CD4-positive, alpha-beta T cell treated with Interleukin-15 for 4 hours (primary cell): ENCODE data around the gene ITPR3.

Experiments used
- DNase-seq: peaks from one replicate; pipeline ENCODE4 v3.0.0-alpha.2; 2020; ENCODE audit warnings: low spot score

ITPR3 gene

DNA sequence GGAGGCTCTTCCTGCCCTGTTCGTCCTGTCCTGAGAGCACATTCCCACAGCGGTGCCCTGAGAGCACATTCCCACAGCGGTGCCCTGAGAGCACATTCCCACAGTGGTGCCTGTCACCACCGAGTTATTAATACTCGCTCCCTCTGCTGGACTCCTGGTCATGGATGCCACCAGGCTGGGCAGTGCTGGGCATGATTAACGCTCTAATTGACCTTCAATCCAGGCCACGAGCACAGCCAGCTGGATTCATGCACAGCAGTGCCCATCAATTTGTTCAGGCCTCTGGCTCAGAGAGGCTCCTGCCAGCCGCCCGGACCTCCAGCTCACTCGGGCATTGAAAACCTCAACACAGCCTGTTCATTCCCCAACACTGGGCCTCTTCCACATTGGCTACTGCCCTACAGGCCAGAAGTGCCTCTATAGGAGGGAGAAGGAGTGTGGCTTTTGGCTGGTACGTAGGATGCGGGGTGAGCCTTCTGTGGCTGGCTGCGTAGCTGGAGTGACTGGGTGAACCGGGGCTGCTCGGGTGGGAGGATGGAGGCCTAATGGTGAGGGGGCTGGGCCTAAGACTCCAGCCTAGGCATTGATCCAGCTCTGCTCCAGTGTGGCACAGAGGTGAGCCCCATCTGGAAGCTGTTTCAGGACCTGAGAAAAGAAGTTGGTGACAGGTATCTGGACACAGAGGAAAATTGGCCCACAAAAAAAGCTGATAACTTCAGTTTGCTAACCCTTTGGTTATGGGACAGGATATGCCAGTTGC, 116.3 kb downstream of the ITPR3 start:
- DNase-seq: no peak

DNA sequence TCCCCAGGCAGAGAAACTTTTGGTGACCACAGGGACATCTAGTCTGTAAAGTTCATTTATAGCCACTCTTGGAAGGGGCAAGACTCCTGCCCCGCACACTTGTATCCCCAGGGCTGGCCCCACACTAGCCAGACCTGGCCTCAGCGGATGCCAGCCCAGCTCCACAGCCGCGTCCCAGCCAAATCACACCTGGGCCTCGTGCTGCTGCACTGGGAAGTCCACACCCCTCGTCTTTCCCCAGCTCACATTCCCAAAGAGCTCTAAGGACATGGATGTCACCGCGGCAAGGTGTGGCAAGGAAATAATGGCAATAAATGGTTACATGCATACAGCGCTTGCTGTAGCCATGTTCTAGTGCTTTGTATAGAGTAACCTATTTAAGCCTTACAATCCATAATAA, 117.0 kb downstream of the ITPR3 start:
- DNase-seq: no peak

DNA sequence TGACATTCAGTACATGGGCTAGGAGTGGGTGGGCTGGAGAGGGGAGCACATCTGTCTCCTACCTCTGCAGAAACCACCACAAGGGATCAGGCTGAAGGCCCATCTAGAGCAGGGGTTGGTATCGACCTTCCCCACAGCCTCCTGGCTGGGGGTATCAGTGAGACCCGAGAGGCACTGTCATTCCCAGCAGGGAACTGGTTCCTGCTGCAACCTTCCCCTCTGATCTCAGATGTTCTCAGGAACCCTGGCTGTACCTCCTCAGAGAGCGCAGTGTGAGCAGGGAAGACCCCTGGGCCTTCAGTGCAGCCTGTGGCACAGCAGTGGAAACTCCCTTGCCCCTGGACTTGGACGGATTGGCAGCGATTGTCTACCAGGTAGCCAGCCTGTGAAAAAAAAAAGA, 117.8 kb downstream of the ITPR3 start:
- DNase-seq: no peak

DNA sequence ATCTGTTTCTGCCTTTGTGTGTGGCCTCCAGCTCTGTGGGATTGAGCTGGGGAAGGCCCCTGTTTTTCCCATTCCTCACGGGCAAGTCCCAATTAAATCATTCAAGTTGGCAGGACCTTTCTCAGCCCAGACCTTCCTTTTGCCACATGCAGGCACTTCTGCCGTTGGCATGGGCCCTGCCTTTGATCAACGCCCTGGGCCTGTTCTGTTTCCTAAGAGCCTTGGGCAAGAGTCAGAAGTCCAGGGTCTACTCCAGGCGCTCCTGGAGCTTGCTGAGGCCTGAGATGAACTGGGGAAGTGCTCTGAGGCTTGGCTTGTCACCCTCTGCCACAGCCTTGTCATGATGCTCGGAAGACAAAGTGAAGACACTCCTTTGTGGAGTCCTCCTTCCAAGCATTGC, 118.4 kb downstream of the ITPR3 start:
- DNase-seq: no peak

DNA sequence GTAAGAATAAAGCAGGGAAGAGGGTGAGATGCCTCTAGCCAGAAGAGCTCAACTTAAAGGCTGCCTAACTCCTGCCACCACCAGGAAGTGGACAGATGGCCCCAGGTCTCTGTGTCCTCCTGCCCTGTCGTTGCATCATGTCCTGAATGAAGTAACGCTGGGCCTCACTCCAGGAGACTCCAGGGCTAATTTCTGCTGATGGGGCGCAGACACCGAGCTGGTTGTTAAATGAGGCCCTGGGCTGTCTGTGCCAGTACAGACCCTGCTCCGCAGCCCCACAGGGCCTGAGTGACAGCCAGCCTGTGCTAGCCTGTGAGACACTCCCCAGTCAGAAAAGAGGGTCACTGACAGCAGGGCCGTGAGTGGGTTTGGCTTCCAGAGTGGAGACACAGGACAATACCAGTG, 119.1 kb downstream of the ITPR3 start:
- DNase-seq: no peak

DNA sequence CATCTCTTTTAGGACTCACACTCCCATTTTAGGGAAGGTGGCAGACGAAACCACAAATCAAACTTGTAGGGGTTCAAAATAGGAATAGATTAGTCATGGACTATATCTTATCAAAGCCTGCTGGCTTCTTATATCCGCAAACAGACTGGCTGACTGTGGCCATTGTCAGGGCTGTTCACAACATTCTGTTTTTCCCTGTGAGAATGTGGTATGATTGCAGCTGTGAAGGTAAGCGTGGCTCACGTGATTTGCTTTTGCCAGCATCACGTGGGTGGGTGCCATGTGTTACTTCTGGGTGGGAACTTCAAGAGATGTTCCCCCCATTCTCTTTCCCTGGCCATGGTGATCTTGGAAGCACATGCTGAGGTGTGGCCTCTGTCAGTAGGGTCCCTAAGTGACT, 119.7 kb downstream of the ITPR3 start:
- DNase-seq: no peak

DNA sequence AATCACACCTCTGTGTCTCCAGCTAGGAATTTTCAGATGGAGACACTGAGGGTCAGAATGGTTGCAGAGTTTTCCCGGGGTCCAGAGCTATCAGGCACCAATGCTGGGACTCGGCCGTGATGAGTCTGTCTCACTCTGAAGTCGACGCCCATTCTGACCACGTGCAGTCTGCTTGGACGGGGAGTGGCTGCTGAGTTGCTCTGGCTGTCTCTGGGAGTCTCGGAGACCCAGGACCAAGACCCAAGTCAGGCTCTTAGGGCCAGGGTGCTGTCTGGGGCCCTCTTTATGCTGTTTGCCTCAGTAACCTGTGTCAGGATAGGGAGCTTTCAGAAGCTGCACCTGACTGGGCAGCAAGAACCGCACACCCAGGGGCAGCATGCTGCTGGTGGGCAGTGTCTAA, 121.0 kb downstream of the ITPR3 start:
- no peak for DNase-seq

DNA sequence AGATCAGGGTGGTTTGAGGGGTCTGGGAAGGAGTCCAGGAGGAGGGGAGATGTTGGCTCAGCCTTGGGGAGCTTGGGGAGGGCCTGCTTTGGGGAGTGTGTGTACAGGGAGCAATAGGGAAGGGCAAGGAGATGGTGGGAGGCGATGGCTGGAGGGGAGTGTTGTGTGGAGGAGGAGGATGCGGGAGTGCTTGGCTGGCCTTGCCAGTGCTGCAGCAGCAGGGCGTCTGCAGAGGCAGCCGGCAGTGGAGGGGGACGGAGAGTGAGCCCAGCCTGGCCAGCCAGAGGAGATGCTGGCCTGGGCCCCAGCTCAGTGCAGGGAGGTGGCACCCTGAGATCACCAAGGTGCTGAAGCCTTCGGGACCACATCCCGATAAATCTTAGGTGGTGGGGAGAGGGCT, 121.7 kb downstream of the ITPR3 start:
- no peak for DNase-seq

DNA sequence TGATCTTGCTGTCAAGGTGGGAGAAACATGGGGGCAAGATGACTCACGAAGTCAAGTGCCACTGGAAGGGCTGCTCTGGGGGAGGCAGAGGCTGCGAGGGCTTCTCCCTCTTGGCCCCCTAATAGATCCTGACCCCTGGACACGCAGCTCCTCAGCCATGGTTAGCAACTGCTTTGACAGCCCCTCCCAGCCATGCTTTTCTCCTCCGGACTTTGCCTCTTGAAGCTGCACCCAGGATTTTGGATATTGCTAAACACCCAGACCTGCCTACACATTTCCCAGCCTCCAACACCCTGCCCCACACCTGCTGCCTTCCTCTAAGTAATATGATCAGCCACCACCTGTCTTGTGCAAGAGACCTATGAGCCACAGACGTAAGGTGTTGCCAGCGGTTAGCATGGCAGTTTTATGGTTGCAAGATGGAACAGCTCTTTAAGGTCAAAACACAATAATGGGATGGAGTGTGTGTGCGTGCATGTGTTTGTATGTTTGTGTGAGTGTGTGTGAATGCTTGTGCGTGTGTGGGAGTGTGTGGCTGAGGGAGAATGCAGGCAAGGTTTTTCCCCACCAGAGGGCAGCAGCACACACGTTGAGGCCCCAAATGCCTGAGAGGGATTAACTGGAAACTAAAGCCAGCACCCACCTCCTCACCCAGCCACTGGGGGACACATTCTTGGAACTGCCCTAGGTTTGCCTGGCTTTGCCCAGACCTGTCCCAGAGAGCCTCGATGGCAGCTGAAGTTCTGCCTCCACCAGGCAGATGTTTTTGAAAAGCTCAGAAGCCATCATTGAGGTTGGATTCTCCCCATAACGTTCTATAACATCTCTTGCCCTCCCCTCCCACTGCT, 123.1 kb downstream of the ITPR3 start:
- peak; percentile 71 for DNase-seq

DNA sequence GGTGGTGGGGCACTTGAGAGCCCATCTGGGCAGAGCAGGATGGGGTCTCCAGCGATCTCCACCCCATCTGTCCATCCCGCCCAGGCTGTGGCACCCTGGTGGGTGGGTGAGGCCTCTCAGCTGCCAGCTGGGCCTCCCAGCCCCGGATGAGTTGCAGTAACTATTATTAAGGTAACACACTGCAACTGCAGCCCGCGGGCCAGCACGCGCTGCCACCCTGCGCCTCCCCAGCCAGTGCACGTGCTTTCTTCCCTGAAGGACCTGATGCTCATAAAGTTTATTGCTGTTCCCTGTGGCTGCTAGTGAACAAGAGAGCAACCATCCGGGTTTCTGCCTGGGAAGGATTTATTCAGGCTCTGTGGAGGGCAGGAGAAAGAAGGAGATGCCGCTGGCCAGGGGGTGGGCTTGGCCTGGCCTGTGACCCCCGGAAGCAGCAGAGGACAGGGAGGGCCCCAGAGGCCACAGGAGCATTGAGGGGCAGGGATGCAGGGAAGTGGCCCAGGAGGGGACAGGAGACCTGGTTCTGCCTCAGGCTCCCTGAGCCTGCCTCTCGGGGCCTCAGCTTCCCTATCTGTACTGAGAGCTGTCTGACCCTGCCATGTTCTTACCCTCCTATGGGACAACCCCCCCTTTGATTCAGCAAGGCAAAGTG, 123.9 kb downstream of the ITPR3 start:
- no peak for DNase-seq

DNA sequence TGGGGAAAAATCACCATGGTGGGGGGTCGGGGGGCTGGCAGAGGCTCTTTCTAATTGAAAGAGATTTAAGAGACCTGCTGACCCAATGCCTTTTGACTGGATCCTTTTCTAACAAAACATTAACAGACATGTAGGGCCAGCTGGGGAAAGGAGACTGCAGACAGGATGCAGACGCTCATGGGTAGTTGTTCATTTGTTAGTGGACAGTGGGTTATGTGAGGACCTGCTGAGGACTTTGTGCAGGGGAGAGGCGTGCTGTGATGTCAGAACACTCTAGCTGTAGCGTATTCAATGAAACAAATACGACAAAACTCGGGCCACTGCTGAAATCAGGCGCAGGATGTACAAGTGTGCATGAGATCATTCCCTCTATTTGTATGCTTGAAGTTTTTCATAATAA, 124.4 kb downstream of the ITPR3 start:
- no peak for DNase-seq
